HG03139 (cell line): Measurements from ENCODE around the gene MYL3.

Source experiments
- ATAC-seq: cut with Tn5 transposase; IDR thresholded peaks from one replicate; pipeline ENCODE4 v1.9.1; 2021; ENCODE audit not compliant: unreplicated experiment

Gene MYL3

GRCh38 chr3:46883054-46883829 lies 20.0 kb upstream of the MYL3 start:
- no peak for ATAC-seq

DNA sequence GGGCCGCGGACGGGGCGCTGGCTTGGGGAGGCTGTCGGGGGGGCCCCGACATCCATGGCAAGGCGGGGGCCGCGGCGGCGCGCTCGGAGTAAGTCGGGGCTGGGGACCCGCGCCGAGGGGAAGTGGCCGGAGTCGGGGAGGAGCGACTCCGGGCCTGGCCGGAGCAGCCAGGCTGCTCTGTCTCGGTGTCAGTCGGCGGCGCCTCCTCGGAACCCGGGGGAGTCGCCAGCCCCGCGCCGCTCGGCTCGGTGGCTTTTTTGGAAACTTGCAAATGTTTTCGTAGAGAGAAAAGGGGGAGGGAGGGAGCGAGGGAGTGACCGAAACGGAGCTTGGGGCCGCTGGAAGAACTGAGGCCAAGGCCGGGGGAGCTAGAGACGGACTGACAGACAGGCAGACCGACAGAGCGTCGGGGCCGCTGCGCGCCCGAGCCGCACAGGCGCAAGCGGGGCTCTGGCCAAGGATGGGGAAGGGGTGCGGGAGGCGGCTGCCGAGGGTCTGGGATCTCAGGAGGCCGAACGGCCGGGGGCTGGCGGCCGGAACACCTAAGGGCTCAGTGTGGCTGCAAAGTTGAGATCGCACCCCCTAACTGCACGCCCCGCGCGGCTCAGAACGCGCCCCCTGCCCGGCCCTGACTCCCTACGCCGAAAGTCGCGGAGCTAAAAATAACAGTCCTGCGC lies 19.3 kb upstream of the MYL3 start:
- ATAC-seq = no peak

DNA sequence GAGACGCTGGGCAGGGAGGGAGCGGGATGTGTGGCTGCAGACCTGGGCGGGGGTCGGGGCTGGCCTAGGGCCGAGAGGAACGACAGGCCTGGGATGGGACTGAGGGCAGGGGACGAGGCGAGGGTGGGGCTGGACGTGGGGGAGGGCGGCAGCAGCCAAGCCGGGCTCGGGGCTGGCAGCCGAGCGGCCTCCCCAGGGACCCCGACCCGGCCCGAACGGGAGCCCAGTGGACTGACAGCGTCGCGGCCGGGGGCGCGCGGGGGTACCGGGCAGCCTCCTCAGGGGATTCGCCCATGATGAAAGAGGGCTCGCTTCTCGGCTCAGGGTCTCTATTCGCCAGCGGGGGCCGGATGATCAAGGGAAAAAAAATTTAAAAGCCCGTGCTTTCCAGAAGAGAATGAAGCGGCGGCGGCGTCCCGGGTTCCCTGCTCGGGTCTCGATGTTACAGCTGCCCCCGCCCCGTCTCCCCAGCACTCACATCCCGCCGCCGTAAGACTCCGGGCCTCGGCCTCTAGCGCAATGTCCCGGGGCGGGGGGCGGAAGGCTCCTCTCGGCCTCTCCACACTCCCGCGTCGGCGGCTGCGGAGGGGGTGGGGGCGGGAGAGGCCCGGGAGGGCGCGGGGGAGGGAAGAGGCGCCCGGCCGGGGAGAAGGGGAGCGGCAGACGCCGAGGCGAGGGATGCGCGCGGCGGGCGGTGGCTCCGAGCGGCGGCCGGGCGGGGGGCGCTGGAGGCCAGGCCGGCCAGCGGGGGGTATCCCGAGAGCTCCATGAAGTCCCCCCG lies 18.5 kb upstream of the MYL3 start:
- no peak for ATAC-seq

DNA sequence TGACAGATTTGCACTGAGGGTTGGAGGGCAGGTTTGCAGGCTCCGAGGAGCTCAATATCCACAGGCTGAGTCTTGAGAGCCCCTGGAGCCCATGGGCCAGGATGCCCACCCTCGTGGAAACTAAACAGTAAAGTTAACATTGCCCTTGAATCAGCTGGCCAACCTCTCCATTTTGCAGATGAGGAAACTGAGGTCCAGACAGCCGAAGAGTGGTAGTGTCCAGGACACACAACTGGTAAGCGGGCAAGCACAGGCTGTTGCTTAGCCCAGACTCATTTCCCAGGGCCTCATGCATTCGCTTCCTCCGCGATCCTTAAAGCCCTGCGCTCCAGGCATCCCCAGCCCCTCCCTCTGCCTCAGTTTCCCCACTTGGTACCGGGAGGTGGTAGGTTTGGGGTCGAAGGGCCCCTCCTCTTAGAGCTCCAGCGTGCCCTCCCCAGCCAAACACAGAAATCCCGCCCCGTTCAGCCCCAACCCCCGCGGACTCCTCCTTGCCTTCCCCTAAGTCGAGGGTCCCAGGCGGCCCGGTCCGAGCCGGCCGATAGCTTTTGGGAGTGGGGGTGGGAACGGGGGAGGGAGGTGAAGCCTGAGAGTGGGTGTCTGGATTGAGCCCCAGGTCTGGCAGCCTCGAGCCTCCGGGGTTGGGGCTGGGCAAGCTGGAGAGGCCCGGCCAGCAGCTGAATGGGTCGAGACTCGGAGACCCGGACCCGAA lies 17.8 kb upstream of the MYL3 start:
- ATAC-seq = no peak

DNA sequence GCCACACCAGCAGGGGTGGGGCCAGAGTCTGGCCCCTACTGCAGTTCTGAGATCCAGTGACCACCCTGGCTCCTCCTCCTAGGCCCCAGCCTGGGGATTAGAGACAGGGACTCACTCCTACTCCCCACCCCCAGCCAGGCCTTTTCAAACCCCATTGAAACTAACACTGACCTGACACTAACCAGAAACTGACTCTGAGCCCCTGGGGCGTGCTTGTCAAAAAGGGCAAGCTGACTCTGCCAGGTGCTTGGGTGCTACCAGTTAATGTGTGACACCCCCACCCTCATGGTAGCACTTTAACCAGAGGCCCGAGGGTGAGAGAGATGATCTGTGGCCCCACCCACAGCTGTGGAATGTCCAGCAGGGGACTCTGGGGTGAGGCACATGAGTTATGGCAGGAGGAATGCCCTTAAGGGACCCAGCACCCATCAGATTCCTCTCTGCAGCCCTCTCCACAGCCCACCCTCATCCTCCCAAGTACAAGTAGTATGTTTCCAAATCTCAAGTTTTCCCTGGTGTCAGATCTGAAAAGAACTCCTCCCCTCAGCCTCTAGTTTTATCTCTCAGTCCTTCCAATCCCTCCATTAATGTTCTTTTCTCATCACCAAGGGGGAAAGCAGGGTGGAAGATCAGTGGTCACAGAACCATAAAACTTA lies 15.7 kb upstream of the MYL3 start:
- ATAC-seq = no peak

DNA sequence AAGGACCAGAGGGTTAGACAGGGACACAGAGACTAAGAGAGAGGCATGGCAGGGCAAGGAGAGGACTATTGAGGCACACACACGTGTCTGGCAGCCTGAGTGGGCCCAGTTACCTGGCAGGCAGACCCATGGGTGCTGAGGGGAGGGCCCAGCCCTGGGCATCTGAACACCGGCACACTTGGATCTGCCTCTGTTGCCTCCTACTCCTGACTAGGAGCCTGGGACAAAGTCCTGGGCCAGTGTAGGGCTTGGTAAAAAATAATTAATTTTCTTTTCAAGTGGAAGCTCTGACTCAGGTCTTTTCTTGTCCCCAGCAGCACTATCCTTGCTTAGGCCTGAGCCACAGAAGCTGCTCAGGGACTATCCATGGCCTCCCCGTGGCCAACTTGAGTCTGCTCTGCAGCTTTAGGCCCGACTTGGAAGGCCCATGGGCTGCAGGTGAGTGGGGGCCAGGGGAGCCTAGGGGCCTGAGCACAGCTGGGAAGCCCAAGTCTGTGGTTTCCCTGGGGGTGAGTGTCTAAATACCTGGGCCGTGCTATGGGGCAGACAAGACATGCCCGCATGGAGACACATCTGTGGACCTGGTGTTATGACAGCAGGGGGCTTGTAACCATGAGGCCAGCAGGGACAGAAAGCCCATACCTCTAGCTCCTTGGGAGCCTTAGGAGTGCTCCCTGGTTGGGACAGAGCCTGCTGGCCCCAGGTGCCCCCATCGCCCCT lies 14.3 kb upstream of the MYL3 start, which contains the start of gene PTH1R:
Gene PTH1R (plus strand): TSS at position 316 of the 720 bp plus-strand sequence. CDS start 5,839 bp downstream, outside the sequence.
- no peak for ATAC-seq

- ATAC-seq = no peak
These were observed 13.4 kb upstream of the MYL3 start for GRCh38 chr3:46876313-46877300.

GRCh38 chr3:46875560-46875959 lies 12.3 kb upstream of the MYL3 start:
- no peak for ATAC-seq

GRCh38 chr3:46874430-46874829 lies 11.2 kb upstream of the MYL3 start:
- no peak for ATAC-seq

DNA sequence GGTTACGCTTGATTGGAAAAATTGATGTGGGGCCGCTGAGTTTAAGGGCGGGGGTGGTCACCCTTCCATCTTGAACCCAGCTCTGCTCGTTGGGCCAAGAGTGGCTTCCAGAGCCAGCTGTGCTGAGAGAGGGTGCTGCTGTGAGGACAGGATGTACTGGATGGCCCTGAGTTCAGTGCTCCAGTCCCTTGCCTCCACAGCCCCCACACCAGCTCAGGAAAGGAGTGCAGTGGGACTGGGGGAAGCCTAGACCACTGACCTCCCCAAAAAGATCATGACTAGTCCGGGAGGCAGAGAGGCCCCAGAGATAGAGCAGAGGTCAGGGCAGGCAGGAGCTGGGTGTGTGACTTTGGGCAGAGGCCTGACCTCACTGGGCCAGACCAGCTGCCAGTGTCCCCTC lies 10.3 kb upstream of the MYL3 start:
- no peak for ATAC-seq

GRCh38 chr3:46871222-46871621 lies 8.0 kb upstream of the MYL3 start:
- no peak for ATAC-seq

- ATAC-seq = no peak
These were observed 7.4 kb upstream of the MYL3 start for GRCh38 chr3:46870651-46871050.

DNA sequence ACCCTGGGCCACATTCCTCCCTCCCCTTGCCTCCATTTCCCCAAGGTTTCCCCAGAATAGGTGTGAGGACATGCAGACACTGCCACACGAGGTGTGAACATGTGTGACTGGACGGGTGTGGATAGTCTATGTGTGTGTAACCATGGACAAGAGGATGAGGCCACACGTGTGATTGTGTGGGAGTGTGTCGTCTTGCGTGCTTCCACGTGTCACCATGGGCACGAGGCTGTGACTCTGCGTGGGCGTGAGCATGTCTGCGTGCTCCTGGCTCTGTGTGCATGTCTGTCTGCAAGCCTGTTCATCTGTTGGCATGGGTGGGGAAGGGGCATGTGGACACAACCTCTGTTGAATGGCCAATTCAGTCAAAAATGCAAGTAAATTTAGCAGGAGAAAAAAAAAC lies 6.2 kb upstream of the MYL3 start:
- no peak for ATAC-seq

- no peak for ATAC-seq
These were observed 5.7 kb upstream of the MYL3 start for GRCh38 chr3:46868948-46869347.

- no peak for ATAC-seq
These were observed 5.0 kb upstream of the MYL3 start for GRCh38 chr3:46868287-46868686.

- no peak for ATAC-seq
These were observed 4.3 kb upstream of the MYL3 start for GRCh38 chr3:46867550-46867898.

DNA sequence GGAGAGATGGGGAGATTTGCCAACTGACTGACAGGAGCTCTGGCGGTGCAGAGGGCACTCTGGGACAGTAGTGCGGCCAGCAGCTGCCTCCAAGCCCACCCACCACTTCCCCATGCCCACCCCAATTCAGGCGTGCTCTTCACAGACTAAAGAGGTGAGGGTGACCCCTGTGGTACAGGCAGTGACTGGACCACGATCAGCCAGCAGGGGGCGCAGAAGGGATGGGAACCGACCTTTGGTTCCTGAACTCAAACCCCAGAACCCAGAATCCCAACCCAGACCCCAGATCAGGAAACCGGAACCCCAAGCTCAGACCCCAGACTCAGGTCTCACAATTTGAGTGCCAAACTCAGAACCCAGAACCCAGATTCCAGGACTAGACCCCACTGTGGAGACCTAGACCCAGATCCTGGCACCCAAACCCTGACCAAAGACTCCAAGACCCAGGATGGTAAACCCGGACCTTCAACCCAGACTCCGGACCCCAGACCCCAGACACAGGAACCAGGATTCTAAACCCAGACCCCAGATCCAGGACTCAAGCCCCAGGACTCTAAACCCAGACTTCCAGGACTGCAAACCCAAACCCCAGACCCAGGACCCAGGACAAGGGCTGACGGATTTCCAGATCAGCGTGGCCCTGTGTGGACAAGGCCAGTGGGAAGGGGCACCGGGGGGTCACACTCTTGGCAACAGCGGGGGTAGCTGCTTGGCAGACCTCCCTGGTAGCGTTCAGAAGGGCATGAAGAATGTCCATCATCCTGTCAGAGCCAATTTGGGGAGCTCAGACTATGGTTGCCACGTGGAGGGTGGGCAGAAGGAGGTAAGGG lies 3.7 kb upstream of the MYL3 start:
- no peak for ATAC-seq

- ATAC-seq = no peak
These were observed 2.9 kb upstream of the MYL3 start for GRCh38 chr3:46866032-46866595.
